HG02870 (cell line): ENCODE measurements around the gene DNAI1.
"Not testable (repeated sequence)": the region's sequence is repeated elsewhere in the genome, so short reads cannot be mapped to it uniquely, and the experiment has no call there.

ENCODE experiments used
- ATAC-seq: cut with Tn5 transposase; IDR thresholded peaks from one replicate; pipeline ENCODE4 v1.9.1; 2021; ENCODE audit warnings: mild to moderate bottlenecking, moderate library complexity; ENCODE audit not compliant: unreplicated experiment

Gene DNAI1

DNA sequence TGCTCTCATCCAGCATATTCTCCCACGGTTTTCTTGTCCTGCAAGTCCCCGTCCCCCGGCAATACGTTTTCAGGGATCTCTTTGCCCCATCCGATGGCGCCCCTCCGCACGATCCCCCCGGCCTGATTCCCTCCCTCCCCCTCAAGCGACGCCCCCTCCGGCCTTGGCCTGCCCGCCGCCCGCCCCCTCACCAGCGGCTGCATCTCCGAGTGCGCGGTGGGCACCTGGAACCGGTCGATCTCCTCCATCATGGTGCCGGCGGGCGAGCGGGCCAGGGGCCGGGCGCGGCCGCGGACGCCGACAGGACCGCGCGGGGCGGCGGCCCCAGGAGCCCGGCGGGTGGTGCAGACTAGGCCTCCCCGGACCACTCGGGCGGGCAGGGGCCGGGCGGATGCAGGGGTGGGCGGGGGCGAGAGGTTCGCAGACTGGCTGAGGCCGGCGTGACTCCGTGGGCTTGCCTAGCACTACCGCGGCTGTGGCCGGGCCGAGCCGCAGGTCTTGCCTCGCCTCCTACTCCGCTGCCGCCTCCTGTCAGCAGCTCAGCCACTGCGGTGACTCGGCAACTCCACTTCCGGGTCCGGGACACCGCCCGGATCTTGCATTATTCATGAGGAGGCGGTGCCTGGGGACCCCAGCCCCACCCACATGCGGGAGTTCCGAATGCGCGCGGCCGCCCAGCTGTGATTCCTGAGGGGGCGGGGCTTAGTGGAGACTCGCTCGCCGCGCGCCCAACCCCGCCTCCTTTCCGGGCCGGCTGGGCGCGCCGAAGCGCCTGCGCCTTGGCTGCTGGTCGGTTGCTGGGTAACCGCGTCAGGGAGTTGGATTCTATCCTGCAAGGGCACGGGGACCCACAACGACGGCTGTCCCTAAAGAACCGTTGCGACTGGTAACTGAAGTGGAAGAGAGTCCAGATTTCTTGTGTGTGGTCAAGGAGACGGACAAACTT lies at the start of gene DNAI1, which contains the start of gene FAM219A:
TSS of gene DNAI1 (plus strand) at position 793 of the 946 bp plus-strand sequence. CDS start 201 bp downstream, outside the sequence.
TSS of gene FAM219A (minus strand) at position 558 of the 946 bp plus-strand sequence. CDS start at position 251, 307 bp downstream.
- peak; percentile 98 for ATAC-seq

DNA sequence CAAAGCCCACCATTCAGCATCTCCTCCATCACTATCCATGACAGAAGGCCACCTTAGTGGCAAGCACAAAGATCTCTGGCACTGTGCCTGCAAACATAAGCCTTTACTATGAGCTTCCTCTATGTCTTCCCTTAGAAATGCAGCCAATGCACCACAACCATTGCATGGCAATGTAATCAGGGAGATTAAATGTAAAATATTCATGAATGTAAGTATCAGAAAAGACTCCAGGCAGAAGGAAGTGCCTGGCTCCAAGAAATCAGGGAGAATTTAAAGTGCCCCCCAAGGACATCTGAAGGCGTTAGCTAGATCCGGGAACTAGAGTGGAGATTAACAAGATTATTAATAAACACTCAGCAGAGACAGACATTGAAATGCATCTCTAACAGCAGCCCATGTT lies 49.5 kb upstream of the DNAI1 start:
- no peak for ATAC-seq

DNA sequence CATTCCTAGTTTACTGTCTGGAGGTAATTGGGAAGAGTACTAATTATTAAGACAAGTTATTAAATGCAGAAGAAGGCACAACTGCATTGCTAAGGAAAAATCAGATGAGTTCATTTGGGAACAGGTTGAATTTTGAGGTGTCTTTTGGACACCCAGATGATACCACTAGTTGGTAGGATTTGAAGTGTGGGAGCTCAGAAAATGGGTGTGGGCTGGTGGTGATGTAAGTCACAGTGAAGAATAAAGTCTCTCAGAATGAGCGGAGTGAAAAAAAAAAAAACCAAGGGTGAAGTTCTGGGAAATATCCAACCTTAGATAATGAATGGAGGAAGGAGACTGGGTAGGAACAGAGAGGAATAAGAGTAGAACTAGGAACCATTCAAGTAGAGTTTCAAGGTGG lies 46.3 kb upstream of the DNAI1 start:
- ATAC-seq: no peak

DNA sequence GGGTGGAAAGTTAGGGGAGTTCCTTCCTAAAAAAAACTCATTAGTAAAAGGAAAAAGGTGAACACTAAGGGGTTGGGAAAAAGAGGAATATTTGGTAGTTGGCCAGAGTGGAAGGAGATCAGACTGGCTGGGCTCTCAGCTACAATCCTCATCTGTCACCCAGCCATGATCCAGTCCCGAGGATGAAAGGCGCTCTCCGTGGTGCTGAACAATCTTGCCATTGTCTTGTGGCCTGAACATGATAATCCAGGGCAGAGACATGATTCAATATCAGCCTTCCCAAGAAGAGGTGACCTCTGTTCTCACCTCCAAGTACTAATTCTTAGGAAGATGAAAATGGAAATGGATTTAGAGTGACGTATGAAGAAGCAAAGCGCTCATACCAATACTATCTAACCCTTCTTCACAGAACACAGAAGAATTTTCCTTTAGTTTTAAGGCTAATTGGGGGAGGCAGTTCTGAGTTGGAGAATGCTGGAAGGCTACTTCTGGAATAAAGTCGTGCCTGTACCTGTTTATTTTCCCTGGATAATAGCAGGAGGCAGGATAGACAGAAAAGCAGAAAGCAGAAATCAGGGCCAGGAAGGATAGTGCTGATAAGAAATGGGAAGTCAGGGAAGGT lies 45.3 kb upstream of the DNAI1 start:
- no peak for ATAC-seq

DNA sequence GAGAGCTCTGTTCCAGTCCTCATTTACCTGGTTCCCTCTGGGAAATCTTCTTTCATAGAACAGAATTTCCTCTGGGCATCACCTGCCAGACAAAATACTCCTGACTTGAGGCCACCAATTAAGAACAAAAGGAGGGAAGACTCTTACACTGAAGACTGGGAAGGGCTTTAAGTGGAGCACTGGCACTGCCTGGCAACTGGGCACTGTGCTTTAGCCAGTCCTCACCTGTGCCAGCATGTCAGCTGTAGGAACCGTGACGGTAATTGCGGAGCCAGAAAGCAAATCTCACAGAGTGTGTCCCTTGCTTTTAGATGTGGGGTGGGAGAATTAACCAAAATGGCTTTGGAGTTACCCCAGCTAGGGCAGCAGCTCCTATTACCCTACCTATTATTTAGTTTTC lies 40.9 kb upstream of the DNAI1 start:
- ATAC-seq: no peak

DNA sequence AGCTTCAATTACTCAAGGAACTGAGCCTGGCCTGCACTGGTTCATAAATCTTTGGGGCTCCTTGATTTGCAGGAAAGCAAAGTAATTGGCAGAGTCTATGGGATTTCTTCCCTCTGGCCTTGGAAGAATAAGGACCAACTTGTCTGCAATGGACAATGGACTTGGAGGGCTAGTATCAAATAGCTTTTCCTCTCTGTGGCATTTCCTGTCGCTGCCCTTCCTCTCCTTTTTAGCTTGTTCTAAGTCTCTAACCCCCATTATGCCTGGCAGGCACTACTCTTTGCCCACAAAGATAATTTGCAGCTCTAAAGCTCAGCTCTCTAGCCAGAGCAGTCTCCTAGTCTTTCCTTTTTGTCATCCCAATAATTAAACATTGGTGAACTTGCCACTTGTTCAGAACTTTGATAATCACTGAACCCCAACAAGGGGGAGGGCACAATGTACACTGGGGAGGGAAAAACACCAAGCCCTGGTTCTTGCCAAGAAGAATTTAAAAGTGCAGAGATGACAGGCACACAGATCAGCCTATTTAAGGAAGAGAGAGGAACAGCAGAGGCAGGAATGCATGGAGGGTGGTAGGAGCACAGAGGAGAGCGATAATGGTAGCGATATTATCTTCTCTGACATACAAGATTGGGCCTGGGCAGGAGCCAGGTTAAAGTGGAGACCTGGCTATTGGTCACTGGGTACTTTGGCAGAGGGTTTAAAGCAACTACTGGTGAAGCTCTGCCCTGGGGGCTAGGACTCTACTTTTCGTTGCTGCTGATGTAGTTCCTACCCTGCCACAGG lies 38.7 kb upstream of the DNAI1 start:
- no peak for ATAC-seq

DNA sequence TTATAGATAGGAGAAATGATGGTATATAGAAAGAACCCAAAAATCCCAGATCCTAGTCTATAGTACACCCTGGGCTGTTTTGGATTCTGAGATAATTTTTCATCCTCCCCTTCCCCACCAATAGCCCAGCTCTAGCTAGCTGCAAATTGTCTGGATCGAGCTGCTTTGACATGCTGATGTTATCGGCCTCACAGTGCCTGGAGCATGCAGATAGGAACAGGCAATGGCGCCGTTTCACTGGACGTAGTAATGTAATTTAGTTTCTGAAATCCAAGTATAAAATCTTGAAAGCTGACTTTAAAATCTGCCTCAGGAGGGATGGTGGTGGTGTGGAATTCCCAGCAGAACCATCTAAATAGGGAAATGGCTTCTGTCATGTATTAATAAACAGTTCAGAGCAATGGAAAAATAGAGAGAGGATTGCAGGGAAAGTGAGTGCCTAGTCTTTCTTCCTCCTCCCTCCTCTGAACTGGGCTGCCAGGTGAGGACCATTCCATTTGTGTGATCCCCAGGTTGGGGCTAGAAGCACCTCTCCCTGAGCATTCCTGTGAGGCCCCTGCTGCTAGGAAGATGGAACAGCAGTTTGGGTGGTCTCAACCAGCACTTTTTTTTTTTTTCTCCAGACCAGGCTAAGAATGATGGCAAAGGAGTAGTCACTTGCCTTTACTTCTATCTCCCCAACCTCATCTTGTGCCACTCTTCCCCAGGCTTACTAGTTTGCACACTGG lies 32.1 kb upstream of the DNAI1 start:
- no peak for ATAC-seq

DNA sequence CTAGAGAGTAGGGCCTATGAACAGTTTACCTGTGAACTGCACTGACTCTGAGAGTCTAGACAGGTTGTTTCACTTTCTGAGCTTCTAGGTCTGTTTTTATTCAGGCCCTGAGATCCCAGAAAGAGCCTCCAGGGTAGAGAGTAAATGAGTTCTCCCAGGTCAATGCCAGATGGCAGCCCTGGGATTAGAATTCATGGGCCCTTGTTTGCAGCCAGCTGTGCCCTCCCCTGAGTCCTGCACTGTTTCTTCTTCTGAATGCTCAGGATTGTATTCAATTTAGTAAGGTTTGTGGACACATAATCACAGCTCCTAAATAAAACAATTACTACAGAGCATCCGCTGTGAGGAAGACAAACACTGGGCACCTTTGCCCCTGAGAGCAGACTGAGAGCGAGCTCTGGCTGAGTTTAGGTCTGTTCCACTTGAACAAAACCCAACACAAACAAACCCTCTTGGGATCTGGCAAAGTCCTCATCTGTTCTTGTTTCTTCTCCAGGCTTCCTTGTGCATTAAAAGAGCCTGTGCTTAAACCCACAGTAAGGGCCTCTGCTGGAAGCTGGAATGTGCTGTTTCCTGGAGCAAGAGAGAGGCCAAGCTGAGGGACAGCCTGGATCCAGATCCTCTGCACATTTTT lies 30.2 kb upstream of the DNAI1 start:
- no peak for ATAC-seq

DNA sequence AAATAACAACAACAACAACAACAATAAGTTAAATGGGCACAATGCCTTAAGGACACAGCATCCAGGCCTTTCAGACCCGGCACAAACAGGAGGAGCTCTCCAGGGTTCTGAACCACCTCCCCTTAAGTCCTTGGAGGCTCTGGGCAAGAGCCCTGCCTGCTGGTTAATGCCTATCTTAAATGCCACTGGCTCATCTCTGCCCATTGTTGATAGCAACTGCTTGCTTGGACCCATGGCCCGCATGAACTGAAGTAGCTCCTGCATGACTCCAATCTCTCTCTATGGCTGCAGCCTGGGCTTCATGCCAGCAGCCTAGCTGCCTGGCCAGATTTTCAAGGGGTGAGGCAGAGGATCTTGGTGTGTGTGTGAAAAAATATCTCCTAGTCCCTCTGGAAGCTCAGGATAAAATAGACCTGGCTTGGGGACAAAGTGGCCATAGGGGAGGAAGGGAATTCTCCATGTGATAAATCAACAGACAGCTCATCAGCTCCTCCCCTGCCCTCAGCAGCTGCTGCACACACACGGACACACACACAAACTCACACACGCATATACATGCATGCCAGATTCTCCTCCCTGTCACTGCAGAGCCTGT lies 27.7 kb upstream of the DNAI1 start:
- no peak for ATAC-seq

DNA sequence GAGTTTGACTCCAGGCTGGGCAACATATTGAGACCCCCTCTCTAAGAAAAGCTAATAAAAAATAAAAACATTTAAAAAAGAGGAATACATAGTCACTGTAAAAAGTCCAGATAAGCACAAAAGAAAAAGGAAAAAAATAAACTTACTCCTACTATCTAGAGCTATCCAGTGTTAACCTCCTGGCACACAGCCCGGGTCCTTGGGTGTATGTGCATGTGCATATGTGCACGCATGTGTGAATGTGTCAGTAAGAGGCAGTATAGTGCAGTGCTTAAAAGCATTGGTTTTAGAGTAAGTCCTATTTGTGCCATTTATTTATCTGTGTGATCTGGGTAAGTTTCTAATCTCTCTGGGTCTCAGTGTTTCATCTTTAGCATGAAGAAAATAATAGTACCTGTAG lies 26.9 kb upstream of the DNAI1 start:
- ATAC-seq: no peak

DNA sequence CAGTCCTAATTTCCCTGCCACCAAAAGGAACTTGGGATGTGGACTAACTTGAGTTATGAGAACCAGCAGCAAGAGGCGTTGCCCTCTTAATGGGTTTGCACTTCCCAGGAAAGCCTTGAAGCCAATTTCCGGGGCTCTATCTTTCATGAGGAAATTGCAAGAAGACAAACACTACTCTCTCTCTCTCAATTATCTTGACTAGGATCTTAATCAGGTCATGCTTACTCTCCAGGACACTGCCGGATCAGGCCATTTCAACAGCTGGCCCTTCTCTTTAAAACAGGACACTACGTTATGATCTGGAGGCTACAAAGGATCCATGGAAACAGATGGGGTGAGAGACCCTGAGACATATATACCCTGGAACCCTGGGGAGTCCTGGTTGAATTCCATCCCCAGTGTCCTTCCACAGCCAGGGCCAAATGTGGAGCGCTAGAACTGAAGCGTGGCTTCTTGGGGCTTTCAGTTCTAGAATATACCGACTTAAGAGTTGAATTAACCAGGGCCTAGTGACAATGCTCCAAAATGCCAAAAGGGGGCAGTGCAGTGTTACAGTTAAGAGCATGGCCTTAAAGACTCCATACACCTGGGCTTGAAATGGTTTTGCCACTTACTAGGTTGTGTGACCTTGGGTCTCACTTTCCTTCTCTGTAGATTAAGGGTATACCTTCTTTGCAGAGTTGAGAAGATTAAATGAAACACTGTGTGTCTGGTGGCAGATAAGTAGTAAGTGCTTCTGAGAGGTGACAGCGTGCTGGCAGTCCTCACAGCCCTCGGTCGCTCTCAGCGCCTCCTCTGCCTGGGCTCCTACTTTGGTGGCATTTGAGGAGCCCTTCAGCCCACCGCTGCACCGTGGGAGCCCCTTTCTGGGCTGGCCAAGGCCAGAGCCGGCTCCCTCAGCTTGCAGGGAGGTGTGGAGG lies 21.3 kb upstream of the DNAI1 start:
- ATAC-seq: no peak

DNA sequence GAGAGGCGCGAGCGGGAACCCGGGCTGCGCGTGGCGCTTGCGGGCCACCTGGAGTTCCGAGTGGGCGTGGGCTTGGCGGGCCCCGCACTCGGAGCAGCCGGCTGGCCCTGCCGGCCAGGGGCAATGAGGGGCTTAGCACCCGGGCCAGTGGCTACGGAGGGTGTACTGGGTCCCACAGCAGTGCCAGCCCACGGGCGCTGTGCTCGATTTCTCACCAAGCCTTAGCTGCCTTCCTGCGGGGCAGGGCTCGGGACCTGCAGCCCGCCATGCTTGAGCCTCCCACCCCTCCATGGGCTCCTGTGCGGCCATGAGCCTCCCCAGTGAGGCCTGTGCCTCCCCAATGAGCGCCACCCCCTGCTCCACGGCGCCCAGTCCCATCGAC lies 20.7 kb upstream of the DNAI1 start:
- not testable (repeated sequence) for ATAC-seq

DNA sequence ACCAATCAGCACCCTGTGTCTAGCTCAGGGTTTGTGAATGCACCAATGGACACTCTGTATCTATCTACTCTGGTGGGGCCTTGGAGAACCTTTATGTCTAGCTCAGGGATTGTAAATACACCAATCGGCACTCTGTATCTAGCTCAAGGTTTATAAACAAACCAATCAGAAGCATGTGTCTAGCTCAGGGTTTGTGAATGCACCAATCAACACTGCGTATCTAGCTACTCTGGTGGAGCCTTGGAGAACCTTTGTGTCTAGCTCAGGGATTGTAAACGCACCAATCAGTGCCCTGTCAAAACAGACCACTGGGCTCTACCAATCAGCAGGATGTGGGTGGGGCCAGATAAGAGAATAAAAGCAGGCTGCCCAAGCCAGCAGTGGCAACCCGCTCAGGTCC lies 20.1 kb upstream of the DNAI1 start:
- not testable (repeated sequence) for ATAC-seq

DNA sequence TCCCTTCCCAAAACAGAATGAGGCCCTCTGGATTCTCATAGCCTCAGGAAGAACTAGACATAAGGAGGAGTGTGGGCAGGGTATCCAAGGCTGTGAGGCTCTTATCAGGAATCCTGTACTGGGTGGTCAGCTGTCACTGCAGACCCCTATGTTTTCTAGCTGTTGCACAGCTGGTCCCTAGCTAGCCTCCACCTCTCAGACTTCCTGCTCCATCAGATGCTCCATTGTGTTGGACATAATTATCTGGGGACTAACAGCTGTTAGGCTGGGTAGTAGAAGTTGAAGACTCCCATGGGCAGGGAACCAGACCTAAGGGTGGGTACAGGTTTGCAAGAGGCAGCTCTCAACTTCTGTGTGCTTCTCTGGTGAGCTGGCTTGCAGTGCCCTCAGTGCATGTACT lies 18.6 kb upstream of the DNAI1 start:
- ATAC-seq: no peak

DNA sequence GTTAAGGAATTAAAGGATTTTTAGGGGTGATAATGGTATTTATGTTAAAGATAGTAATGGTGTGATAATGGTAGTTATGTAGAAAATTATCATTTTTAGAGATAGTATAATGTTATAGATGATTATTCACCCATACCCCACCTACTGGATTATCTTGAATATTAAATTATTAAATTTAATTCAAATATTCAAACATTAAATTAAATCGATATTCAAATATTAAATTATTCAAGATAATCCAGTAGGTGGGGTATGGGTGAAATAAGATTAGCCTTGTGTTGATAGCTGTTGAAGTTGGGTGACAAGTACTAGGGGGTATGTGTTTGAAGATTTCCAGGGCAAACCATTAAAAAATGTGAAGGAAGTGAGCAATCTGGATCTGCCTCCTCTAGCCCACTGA lies 15.8 kb upstream of the DNAI1 start:
- no peak for ATAC-seq

DNA sequence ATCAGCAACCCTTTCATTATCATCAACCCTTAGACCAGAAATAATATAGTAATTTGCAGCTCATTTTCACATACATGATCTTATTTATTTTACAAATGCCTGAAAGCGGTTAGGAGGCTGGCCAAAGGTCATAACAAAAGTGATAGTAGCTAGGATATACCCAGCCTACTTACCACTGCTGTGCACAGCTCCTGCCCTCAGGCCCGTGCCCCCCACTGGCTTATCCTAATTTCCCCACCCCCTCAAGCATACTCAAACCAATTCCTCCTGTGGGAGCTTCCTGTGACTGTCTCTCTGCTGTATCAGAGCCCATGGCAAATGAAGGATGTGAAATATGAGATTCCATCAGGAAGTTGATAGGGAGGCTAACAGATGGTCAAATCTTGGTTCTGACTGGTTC lies 15.1 kb upstream of the DNAI1 start:
- ATAC-seq: no peak

DNA sequence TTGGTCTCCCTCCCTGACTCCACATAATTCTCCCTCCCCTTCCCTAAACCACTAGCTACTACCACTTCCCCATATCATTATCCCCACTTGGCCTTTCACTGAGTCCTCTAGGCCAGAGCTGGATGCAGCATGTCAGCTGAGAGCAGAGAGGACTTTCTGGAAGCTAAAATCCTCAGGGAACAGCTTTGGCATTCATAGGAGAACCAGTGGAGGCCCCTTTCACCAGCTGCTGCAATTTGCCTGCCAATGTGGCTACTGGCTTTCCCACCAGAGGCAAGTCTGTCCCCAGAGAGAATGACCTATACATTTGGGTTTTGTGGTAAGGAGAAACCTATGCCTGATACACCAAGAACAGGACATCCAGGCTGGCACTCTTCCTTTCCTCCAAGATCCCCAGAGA lies 14.6 kb upstream of the DNAI1 start:
- ATAC-seq: no peak

DNA sequence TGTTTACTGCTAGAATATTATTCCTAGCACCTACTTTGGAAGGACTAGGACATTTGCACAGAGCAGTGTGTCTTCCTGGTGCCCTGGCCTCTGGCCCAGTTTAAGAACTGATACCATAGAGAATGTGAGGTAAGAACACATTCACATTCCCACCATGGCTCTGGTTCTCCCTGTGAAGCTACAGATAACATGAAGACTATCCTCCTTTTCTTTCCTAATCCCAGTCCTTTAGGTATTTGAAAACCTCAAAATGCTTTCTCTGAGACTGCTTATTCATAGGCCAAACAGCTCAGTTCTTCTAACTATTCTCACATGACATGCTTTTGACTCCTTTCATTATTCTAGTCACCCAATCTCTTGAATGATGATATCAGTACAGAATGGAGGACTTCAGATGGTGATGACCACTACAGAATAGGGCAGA lies 12.1 kb upstream of the DNAI1 start:
- no peak for ATAC-seq

DNA sequence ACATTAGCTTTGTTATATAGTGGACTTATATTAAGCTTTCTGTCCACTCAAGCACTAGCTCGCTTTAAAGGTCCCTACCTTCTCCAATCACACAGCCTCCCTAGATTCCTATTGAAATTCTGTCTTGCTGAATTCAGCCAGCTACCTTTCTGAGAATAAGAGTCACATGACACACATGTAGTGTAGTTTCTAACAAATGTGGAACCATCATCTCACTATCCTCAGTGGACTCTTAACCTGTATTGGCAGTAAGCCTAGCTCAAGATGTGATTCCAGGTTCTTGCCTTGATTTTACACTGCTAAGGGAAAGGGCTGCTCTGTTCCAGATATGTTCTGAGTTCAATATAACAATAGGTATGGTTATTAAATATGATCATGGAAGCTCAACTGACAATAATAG lies 11.7 kb upstream of the DNAI1 start:
- no peak for ATAC-seq
